ENCODE data around the gene KIF16B.
"Not testable (repeated sequence)": the region's sequence is repeated elsewhere in the genome, so short reads cannot be mapped to it uniquely, and the experiment has no call there.

KIF16B gene

DNA sequence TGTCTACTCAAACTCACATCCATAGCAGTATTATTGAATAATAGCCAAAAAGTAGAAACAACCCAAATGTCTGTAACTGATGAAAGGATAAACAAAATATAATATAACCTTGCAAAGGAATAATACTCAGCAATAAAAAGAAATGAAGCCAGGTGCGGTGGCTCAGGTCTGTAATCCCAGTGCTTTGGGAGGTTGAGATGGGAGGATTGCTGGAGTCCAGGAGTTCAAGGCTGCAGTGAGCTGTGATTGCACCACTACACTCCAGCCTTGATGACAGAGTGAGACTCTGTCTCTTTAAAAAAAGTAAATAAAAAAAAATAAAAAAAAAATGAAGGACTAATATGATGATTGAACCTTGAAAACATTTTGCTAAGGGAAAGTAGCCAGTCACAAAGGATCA lies 22.1 kb upstream of the KIF16B start:
- DNase-seq (ENCODE audit: low spot score): no peak

DNA sequence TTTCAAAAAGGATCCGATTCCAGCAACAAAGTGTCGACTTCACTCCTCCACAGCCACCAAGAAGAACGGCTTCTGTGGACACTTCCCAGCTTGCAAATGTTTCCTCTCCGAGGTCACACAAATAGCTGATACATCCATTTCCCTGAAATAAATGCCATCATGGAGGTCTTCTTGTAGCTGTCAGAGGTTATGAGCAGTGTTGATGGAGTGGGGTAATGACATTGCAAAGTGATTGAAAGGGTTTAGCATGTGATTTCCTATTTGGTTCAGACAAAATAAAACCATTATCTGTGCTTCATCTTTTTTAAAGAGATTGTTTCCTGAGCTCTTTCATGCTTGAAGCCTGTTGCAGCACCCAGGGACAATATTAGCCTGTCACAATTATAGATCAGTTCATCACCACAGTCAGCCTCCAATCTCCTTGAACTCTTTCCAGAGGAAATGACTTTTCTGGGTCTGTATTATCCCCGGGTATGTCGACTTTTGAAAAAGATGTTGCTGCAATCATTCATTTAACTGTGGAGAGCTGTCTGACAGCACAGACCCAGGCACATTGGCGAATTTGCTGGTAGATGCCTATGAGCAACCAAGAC lies 16.9 kb upstream of the KIF16B start:
- DNase-seq (ENCODE audit: low spot score): no peak

- DNase-seq (ENCODE audit: low spot score): no peak
These were observed 16.4 kb upstream of the KIF16B start for GRCh38 chr20:16589623-16590022.

- DNase-seq (ENCODE audit: low spot score): no peak
These were observed 15.0 kb upstream of the KIF16B start for GRCh38 chr20:16588241-16588640.

GRCh38 chr20:16587066-16587465 lies 13.8 kb upstream of the KIF16B start:
- DNase-seq (ENCODE audit: low spot score): no peak

GRCh38 chr20:16583474-16583873 lies 10.2 kb upstream of the KIF16B start:
- DNase-seq (ENCODE audit: low spot score): no peak

DNA sequence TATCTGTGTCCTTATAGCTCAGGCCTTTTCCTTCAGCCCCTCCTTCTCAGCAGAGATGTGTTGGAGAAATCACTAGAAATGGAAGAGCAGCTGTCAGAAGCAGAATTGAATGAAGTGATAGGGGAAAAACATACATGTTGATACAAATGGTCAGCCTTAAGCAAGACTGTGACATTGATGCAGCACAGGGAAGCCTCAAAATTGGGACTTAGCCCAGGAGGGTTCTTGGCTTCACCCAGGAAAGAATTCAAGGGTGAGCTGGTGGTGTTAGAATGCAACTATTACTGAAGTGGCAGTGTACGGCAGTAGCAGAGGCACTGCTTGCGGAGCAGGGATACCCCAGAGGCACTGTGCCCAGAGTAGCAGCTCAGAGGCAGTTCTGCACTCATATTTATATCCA lies 8.0 kb upstream of the KIF16B start:
- no peak for DNase-seq (ENCODE audit: low spot score)

- DNase-seq (ENCODE audit: low spot score): no peak
These were observed 7.4 kb upstream of the KIF16B start for GRCh38 chr20:16580620-16581019.

DNA sequence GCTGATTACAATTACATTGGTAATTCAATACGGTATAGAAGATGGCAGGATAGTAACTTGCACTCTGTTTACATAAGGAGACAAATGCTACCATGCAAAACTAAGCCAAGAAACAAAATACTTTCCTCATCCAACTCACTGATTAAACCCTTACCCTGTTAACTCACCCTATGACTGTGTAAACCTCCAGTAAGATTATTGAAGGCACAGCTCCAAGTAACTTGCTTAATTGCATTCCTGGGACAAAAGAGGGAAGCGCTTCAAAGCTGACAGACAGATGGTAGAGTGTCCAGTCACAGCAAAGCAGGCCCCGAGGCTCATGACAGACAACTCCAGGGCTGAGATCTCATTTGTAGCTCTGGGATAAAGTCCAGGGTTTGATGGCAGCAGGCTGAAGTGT lies 6.9 kb upstream of the KIF16B start:
- no peak for DNase-seq (ENCODE audit: low spot score)

DNA sequence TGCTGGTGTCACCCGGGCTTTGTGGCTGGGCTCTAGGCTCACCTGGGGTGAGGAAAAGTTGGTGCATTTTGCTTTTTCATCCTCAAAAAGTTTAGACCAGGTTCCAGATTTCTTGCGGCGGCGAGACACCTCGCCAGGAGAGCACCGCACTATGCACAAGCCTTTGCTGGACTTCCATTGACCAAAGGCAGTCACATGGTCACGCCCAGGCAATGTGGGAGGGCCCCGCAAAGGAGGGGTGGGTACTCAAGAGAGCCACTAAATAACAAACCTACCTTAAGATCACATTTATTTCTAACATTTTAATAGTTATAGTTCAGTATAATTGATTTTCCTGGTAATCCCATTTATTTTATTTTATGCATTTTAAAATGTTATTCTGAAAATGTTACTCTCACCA lies 3.0 kb upstream of the KIF16B start:
- no peak for DNase-seq (ENCODE audit: low spot score)

- DNase-seq (ENCODE audit: low spot score): peak; percentile 3
These were observed 2.3 kb upstream of the KIF16B start for GRCh38 chr20:16575390-16576140.

- peak; percentile 85 for DNase-seq (ENCODE audit: low spot score)
These were observed 1.6 kb upstream of the KIF16B start for GRCh38 chr20:16574656-16575355.

DNA sequence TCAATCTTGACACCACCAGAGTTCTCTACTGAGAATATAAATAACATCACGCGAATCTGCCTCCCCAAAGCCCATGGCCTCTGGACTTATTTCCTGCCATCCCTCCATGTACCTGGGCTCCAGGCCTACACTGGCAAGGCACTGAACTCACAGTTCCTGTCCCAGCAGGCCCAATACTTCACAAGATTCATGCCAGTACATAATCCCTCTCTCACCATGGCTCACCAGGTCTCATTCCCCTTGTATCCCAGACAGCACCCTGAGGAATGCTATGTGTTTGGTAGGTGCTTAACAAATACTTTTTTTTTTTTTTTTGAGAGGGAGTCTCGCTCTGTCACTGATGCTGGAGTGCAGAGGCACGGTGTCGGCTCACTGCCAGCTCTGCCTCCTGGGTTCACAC lies 1.9 kb downstream of the KIF16B start:
- no peak for DNase-seq (ENCODE audit: low spot score)

- no peak for DNase-seq (ENCODE audit: low spot score)
These were observed 3.7 kb downstream of the KIF16B start for GRCh38 chr20:16569246-16570153.

DNA sequence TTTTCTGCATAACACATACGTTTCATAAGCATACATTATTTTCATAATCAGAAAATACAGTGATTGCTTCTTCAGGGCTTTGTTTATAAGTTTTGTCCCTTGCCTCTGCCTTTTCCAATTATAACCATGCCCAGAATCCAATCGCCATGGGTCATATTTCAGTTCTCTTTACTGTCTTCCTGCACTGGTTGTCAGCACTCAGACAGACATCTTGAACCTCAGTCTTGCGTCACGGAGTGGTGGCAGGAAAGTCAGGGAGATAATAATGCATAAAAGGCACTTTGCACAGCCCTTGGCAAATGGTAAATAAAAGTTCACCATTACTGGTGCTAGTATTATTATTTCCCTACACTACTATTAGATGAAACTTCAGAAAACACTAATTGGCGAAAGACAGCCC lies 7.2 kb downstream of the KIF16B start:
- no peak for DNase-seq (ENCODE audit: low spot score)

GRCh38 chr20:16564079-16564478 lies 9.2 kb downstream of the KIF16B start:
- not testable (repeated sequence) for DNase-seq (ENCODE audit: low spot score)

GRCh38 chr20:16563066-16563806 lies 10.0 kb downstream of the KIF16B start:
- DNase-seq (ENCODE audit: low spot score): no peak

DNA sequence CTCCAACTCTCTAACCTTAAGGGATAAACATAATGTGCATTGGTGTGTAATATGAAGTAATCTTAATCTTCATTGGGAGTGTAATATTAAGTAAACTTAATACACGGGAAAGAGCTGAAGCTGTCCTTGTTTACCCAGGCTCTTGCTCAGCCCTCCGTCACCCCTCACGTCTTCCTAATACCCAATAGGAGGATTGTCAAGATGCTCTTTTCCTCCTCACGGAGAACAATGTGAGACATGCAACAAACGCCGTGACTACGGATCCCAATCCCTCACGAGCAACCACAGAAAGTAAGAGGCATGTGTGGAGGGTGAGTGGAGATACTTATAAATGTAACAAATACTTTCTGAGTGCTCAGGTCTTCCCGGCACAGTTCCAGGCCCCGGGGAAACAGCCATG lies 11.0 kb downstream of the KIF16B start:
- no peak for DNase-seq (ENCODE audit: low spot score)

DNA sequence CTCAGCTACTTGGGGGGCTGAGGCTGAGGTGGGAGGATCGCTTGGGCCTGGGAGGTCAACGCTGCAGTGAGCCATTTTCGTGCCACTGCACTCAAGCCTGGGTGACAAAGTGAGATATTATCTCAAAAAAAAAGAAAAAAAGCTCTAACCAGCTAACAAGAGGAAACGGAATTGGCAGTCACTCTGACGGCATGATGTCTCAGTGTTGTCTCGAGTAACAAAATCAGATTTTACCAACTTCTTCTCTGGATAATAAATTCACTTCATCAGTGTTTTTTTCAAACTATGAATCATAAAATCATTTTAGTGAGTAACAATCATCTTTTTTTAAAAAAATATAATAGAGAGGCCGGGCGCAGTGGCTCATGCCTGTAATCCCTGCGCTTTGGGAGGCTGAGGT lies 12.6 kb downstream of the KIF16B start:
- DNase-seq (ENCODE audit: low spot score): no peak

DNA sequence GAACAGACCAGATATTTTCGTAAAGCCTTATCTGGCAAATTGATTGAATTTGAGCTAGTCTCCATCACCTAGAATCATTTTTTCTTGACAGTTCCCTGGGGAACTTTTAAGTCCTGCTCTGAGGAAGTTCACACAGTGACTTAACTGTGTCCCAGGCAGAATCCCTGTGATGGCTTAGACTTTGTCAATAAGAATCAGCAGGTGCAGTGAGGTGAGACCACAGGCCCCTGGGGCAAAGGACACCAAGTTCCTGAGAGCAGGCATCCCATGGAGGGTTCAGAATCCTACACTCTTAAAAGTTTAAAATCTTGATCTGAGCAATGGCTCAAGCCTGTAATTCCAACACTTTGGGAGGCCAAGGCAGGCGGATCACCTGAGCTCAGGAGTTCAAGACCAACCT lies 13.0 kb downstream of the KIF16B start:
- no peak for DNase-seq (ENCODE audit: low spot score)

DNA sequence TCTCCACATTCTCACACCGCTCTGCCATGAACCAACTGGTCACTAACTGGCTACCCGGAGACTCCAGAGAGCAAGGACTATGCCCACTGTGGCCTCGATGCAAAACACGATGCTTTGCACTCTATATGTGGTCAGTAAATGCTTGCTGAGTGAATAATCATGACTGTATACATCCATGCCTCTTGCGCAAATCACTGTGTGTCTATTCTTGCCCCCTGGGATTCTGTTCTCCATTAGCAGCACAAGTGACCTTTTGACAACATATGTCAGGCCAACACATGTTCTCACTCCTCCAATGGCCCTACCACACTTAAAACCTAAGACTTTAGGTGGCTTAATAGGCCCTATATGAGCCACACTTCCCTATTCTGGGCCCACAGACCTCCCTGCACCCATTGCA lies 16.9 kb downstream of the KIF16B start:
- DNase-seq (ENCODE audit: low spot score): no peak

DNA sequence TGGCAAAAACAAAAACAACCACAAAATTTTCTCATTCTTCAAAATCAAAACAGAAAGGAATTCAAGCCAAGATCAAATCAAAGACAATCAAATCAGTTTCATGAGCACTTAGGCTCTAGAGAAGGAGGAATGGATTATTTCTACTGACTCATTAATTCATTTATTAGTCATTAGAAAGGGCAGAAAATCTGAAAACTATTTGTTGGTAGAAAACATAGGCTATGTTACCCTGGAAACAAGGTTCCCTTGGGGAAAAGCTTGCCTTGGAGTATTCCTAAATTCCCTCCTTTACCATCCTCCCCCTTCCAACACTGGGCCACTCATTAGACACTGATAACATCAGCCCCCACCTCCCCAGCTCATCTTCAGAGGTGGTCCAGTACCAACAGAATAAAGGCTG lies 17.5 kb downstream of the KIF16B start:
- DNase-seq (ENCODE audit: low spot score): no peak
